Mesothelial cell of epicardium (in vitro differentiated cells): Measurements from ENCODE around the gene GPATCH1. TPM values are rescaled to one million over a fixed set of nuclear protein-coding genes. Genes with fewer than 3 reads are reported as not detected.
"Not testable (repeated sequence)": the region's sequence is repeated elsewhere in the genome, so short reads cannot be mapped to it uniquely, and the experiment has no call there.

ENCODE experiments used
- DNase-seq, 2 experiments: peaks; one replicate each; pipeline ENCODE4 v3.0.0; 2021; ENCODE audit warnings: low spot score in 2 of 2; ENCODE audit not compliant: unreplicated experiment in 2 of 2
- H3K27ac Mint-ChIP-seq: 2 replicates; pipeline ENCODE4 v1.8.0; 2021; ENCODE audit warnings: mixed read lengths
- H3K27me3 Mint-ChIP-seq: 2 replicates; pipeline ENCODE4 v1.8.0; 2021; ENCODE audit warnings: low read depth, mixed read lengths
- H3K36me3 Mint-ChIP-seq: 2 replicates; pipeline ENCODE4 v1.8.0; 2021; ENCODE audit warnings: mixed read lengths
- H3K4me1 Mint-ChIP-seq: 2 replicates; pipeline ENCODE4 v1.8.0; 2021; ENCODE audit warnings: mixed read lengths
- H3K4me3 Mint-ChIP-seq: 2 replicates; pipeline ENCODE4 v1.8.0; 2021; ENCODE audit warnings: mild to moderate bottlenecking, moderate library complexity, mixed read lengths
- H3K9me3 Mint-ChIP-seq: 2 replicates; pipeline ENCODE4 v1.8.0; 2021; ENCODE audit warnings: mixed read lengths
- CTCF ChIP-seq: fragments of 200-600 bp; sonication (generic); IDR thresholded peaks from one replicate; pipeline ENCODE4 v1.5.0; 2021; ENCODE audit warnings: antibody characterized with exemption; ENCODE audit not compliant: unreplicated experiment
- total RNA-seq: library from RNA; stranded (reverse); gene quantifications from 3 replicates; pipeline ENCODE4 v1.2.1, GENCODE V29; 2021

The GPATCH1 gene
- total RNA-seq, 1 donor from 2014 or later, result 13.5 TPM

GRCh38 chr19:33039108-33039599 is 41.8 kb upstream of the GPATCH1 start:
- TF ChIP-seq CTCF, result no peak
- Mint-ChIP-seq H3K27me3 (no peaks in the 10 kb centered on the region), H3K4me3 (no peak overlapping the region), H3K36me3 (peaks cover 16% of the 10 kb centered on the region), H3K9me3 (no peaks in the 10 kb centered on the region), H3K27ac (peak overlapping the region; percentile 68), H3K4me1 (peaks cover 13% of the 10 kb centered on the region)
- DNase-seq, result no peak

- peaks cover 13% of the 10 kb centered on the region for H3K4me1 Mint-ChIP-seq
- H3K27ac Mint-ChIP-seq, result peak overlapping the region; percentile 73
- H3K27me3 Mint-ChIP-seq, result no peaks in the 10 kb centered on the region
- peaks cover 16% of the 10 kb centered on the region for H3K36me3 Mint-ChIP-seq
- TF ChIP-seq CTCF, result no peak
- no peak overlapping the region for H3K4me3 Mint-ChIP-seq
- DNase-seq, result no peak
- no peaks in the 10 kb centered on the region for H3K9me3 Mint-ChIP-seq
These were observed 41.2 kb upstream of the GPATCH1 start for GRCh38 chr19:33039815-33040214.

- H3K27ac Mint-ChIP-seq, result peak overlapping the region; percentile 92
- no peaks in the 10 kb centered on the region for H3K27me3 Mint-ChIP-seq
- peaks cover 10% of the 10 kb centered on the region for H3K4me1 Mint-ChIP-seq
- H3K9me3 Mint-ChIP-seq, result no peaks in the 10 kb centered on the region
- peaks cover 20% of the 10 kb centered on the region for H3K36me3 Mint-ChIP-seq
- no peak for DNase-seq
- H3K4me3 Mint-ChIP-seq, result no peak overlapping the region
- no peak for TF ChIP-seq CTCF
These were observed 39.8 kb upstream of the GPATCH1 start for GRCh38 chr19:33040994-33041827.

- H3K27ac Mint-ChIP-seq, result peak overlapping the region; percentile 92
- peaks cover 20% of the 10 kb centered on the region for H3K36me3 Mint-ChIP-seq
- H3K4me3 Mint-ChIP-seq, DNase-seq, H3K9me3 Mint-ChIP-seq, H3K27me3 Mint-ChIP-seq: not testable (repeated sequence)
- H3K4me1 Mint-ChIP-seq, result peaks cover 10% of the 10 kb centered on the region
These were observed 39.2 kb upstream of the GPATCH1 start for GRCh38 chr19:33041828-33042160.

GRCh38 chr19:33047422-33047821 is 33.6 kb upstream of the GPATCH1 start:
- no peak for TF ChIP-seq CTCF
- peaks cover 9% of the 10 kb centered on the region for H3K36me3 Mint-ChIP-seq
- peak overlapping the region; percentile 98 for H3K27ac Mint-ChIP-seq
- H3K4me1 Mint-ChIP-seq, result peaks cover 27% of the 10 kb centered on the region
- DNase-seq, result peak; percentile 29 to 49
- no peaks in the 10 kb centered on the region for H3K27me3 Mint-ChIP-seq
- peak overlapping the region; percentile 8 for H3K4me3 Mint-ChIP-seq
- H3K9me3 Mint-ChIP-seq, result no peaks in the 10 kb centered on the region

- Mint-ChIP-seq H3K27ac (peak overlapping the region; percentile 97), H3K9me3 (no peaks in the 10 kb centered on the region), H3K27me3 (no peaks in the 10 kb centered on the region), H3K36me3 (peaks cover 4% of the 10 kb centered on the region), H3K4me1 (peaks cover 30% of the 10 kb centered on the region), H3K4me3 (peak overlapping the region; percentile 23)
- no peak for TF ChIP-seq CTCF
- no peak for DNase-seq
These were observed 31.9 kb upstream of the GPATCH1 start for GRCh38 chr19:33048806-33049676.
